ENCODE measurements around the gene NIPBL. TPM values are rescaled to one million over a fixed set of nuclear protein-coding genes. Genes with fewer than 3 reads are reported as not detected.

The NIPBL gene
- total and polyA plus RNA-seq, 2 of the 8 experiments (the other 6 are each of a cell fraction or from before 2014, with no cell fraction given): 21.1 to 53.5 TPM

- H4K5ac ChIP-seq (ENCODE audit: insufficient read length, low read depth, low read length): no peak overlapping the region
- ChIA-PET POLR2A (ENCODE audit: partially characterized antibody) (no interaction called here), CTCF (ENCODE audit: partially characterized antibody) (interaction anchor here (0.8 to 2.0 kb wide), 5 partner anchors 11 to 112 kb away, joined by 3 to 11 read pairs (median 4); no protein-coding TSS in a partner anchor)
- H3K9me3 ChIP-seq (ENCODE audit: insufficient read depth in 2 of 2, low read depth in 1 of 2, low read length in 1 of 2): no peaks in the 10 kb centered on the region
- no peak overlapping the region for H2BK20ac ChIP-seq (ENCODE audit: low read length)
- no peak for TF ChIP-seq TEAD4 (IDR thresholded peaks at IDR 0.05; ENCODE audit: low read depth, low read length)
- TF ChIP-seq JUND (IDR thresholded peaks at IDR 0.05; ENCODE audit: low read length): no peak
- TF ChIP-seq BRCA1 (IDR thresholded peaks at IDR 0.05; ENCODE audit: low read depth, low read length): no peak
- TF ChIP-seq SIX5 (IDR thresholded peaks at IDR 0.05; ENCODE audit: low read depth, low read length): no peak
- no peak for FAIRE-seq
- H3K4ac ChIP-seq (replicated peaks; ENCODE audit: insufficient read length, low read depth, low read length): no peak overlapping the region
- H3K9ac ChIP-seq (replicated peaks in 1 of 4; ENCODE audit: extremely low read depth in 1 of 4, low read depth in 3 of 4, low read length in 3 of 4): no peak overlapping the region
- no peaks in the 10 kb centered on the region for H3K27me3 ChIP-seq (replicated peaks in 1 of 4; ENCODE audit: control insufficient read depth in 3 of 4, extremely low read depth in 1 of 4, insufficient read depth in 3 of 4, low read length in 3 of 4)
- no peak overlapping the region for H3K4me3 ChIP-seq (ENCODE audit: extremely low read depth in 1 of 4, insufficient read depth in 2 of 4, low read depth in 3 of 4, low read length in 4 of 4)
- no peak overlapping the region for H4K8ac ChIP-seq (ENCODE audit: extremely low read depth, insufficient read depth, low read length)
- no peak overlapping the region for H2BK5ac ChIP-seq (ENCODE audit: low read depth, low read length)
- H2AK5ac ChIP-seq (ENCODE audit: low read depth, low read length): no peak overlapping the region
- H3K56ac ChIP-seq (replicated peaks; ENCODE audit: insufficient read length, low read depth, low read length): no peak overlapping the region
- H3K23me2 ChIP-seq (ENCODE audit: low read depth, low read length): no peaks in the 10 kb centered on the region
- no peak overlapping the region for H3K4me2 ChIP-seq (ENCODE audit: insufficient read depth in 1 of 2, low read depth in 2 of 2, low read length in 2 of 2)
- H2BK15ac ChIP-seq (ENCODE audit: low read length): no peak overlapping the region
- H3K36me3 ChIP-seq (ENCODE audit: control insufficient read depth in 2 of 4, insufficient read depth in 4 of 4, low read length in 3 of 4): no peaks in the 10 kb centered on the region
- H2BK12ac ChIP-seq (ENCODE audit: low read depth, low read length): no peak overlapping the region
- no peak overlapping the region for H2AFZ ChIP-seq (ENCODE audit: low read length)
- no peak overlapping the region for H3K23ac ChIP-seq (ENCODE audit: insufficient read length)
- no peak overlapping the region for H3K14ac ChIP-seq (ENCODE audit: insufficient read length)
- no peak overlapping the region for H3K27ac ChIP-seq (ENCODE audit: low read depth, low read length)
- no peaks in the 10 kb centered on the region for H3K79me1 ChIP-seq (ENCODE audit: low read depth, low read length)
- H4K20me1 ChIP-seq (replicated peaks in 1 of 2; ENCODE audit: control insufficient read depth in 1 of 2, insufficient read depth in 2 of 2, low read length in 2 of 2): no peaks in the 10 kb centered on the region
- H3K18ac ChIP-seq (ENCODE audit: extremely low read depth, low read length): no peak overlapping the region
- H3K4me1 ChIP-seq (replicated peaks in 1 of 4; ENCODE audit: control insufficient read depth in 3 of 4, insufficient read depth in 4 of 4, low read length in 3 of 4): no peaks in the 10 kb centered on the region; a peak in 1 of 7 replicates
- no peaks in the 10 kb centered on the region for H3K79me2 ChIP-seq (ENCODE audit: control insufficient read depth in 1 of 2, insufficient read depth in 2 of 2, low read length in 2 of 2)
- 43% methylated on average over 1 of the region's 1 CpG; no CpG with 5 or more reads in 1 of the 2 experiments for WGBS, 2 experiments (ENCODE audit: extremely low coverage in 1 of 2, insufficient coverage in 1 of 2, insufficient read length in 1 of 2, insufficient replicate concordance in 2 of 2, low coverage in 1 of 2, low lambda C conversion rate in 2 of 2, missing lambda C conversion rate in 1 of 2)
- DNase-seq (ENCODE audit: low read depth in 1 of 2, low spot score in 2 of 2): no peak
- no peak overlapping the region for H4K91ac ChIP-seq (replicated peaks; ENCODE audit: insufficient read length, low read length)
- H2BK120ac ChIP-seq (replicated peaks; ENCODE audit: low read depth, low read length): no peak overlapping the region
These were observed 34.9 kb upstream of the NIPBL start for GRCh38 chr5:36841677-36842076.

Measured in H1 (cell line).